Measurements from ENCODE around the gene FADD.

Gene FADD

DNA sequence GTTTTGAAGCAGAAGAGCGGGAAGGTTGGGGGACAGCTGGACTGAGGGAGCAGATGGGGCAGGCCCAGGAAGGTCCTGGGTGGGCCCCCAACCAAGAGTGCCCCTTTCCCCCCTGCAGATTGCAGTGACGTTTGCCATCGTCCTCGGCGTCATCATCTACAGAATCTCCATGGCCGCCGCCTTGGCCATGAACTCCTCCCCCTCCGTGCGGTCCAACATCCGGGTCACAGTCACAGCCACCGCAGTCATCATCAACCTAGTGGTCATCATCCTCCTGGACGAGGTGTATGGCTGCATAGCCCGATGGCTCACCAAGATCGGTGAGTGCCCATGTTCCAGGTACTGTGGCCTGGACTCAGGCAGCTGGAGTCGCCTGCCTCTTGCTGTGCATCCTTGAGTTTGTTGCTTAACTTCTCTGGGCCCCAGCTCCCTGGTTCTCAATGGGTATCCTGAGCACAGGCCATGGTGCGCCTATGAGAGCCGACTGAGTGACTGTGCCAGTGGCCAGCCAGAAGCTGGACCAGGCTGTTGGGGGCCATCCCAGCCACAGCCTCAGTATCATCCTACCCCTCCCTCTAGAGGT, 42.0 kb upstream of the FADD start:
- TF ChIP-seq, protein P1, sequence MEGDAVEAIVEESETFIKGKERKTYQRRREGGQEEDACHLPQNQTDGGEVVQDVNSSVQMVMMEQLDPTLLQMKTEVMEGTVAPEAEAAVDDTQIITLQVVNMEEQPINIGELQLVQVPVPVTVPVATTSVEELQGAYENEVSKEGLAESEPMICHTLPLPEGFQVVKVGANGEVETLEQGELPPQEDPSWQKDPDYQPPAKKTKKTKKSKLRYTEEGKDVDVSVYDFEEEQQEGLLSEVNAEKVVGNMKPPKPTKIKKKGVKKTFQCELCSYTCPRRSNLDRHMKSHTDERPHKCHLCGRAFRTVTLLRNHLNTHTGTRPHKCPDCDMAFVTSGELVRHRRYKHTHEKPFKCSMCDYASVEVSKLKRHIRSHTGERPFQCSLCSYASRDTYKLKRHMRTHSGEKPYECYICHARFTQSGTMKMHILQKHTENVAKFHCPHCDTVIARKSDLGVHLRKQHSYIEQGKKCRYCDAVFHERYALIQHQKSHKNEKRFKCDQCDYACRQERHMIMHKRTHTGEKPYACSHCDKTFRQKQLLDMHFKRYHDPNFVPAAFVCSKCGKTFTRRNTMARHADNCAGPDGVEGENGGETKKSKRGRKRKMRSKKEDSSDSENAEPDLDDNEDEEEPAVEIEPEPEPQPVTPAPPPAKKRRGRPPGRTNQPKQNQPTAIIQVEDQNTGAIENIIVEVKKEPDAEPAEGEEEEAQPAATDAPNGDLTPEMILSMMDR (IDR thresholded peaks at IDR 0.05; ENCODE audit: insufficient read depth, low read length, poor library complexity, severe bottlenecking) = no peak
- no peak for TF ChIP-seq EZH2phosphoT487 (conservative IDR thresholded peaks at IDR 0.05; ENCODE audit: low read length)
- Histone ChIP-seq H3F3A (ENCODE audit: insufficient read depth) (no peaks in the 10 kb centered on the region), H3K27me3 (ENCODE audit: low read length) (no peaks in the 10 kb centered on the region), H3K9me3 (ENCODE audit: insufficient read depth, low read length) (no peaks in the 10 kb centered on the region), H3K9ac (ENCODE audit: low read length) (no peak overlapping the region), H3K9me2 (replicated peaks; ENCODE audit: insufficient read depth, low read length) (no peaks in the 10 kb centered on the region), H3K27ac (ENCODE audit: low read depth, low read length) (no peak overlapping the region), H3K36me3 (ENCODE audit: low read length) (no peaks in the 10 kb centered on the region), H3K4me3 (ENCODE audit: insufficient read depth, low read length, poor library complexity, severe bottlenecking) (no peak overlapping the region), H2AFZ (ENCODE audit: low read depth, low read length, severe bottlenecking) (no peak overlapping the region), H3K4me2 (ENCODE audit: low read depth, low read length, poor library complexity, severe bottlenecking) (no peak overlapping the region), H3K79me2 (ENCODE audit: insufficient read depth, low read length) (no peaks in the 10 kb centered on the region), H4K20me1 (ENCODE audit: low read depth, low read length) (no peaks in the 10 kb centered on the region)

- no peaks in the 10 kb centered on the region for H3K79me2 ChIP-seq (ENCODE audit: insufficient read depth, low read length)
- no peaks in the 10 kb centered on the region for H3K9me3 ChIP-seq (ENCODE audit: insufficient read depth, low read length)
- H3K4me3 ChIP-seq (ENCODE audit: insufficient read depth, low read length, poor library complexity, severe bottlenecking) = no peak overlapping the region
- no peaks in the 10 kb centered on the region for H3K36me3 ChIP-seq (ENCODE audit: low read length)
- TF ChIP-seq, protein P1 (IDR thresholded peaks at IDR 0.05; ENCODE audit: insufficient read depth, low read length, poor library complexity, severe bottlenecking) = no peak
- TF ChIP-seq EZH2phosphoT487 (conservative IDR thresholded peaks at IDR 0.05; ENCODE audit: low read length) = no peak
- H3K9ac ChIP-seq (ENCODE audit: low read length) = no peak overlapping the region
- H3K4me2 ChIP-seq (ENCODE audit: low read depth, low read length, poor library complexity, severe bottlenecking) = no peak overlapping the region
- H4K20me1 ChIP-seq (ENCODE audit: low read depth, low read length) = no peaks in the 10 kb centered on the region
- no peaks in the 10 kb centered on the region for H3F3A ChIP-seq (ENCODE audit: insufficient read depth)
- H2AFZ ChIP-seq (ENCODE audit: low read depth, low read length, severe bottlenecking) = no peak overlapping the region
- H3K27me3 ChIP-seq (ENCODE audit: low read length) = no peaks in the 10 kb centered on the region
- no peak overlapping the region for H3K27ac ChIP-seq (ENCODE audit: low read depth, low read length)
- no peaks in the 10 kb centered on the region for H3K9me2 ChIP-seq (replicated peaks; ENCODE audit: insufficient read depth, low read length)
Measured at GRCh38 chr11:70164705-70165104, 38.4 kb upstream of the FADD start.

DNA sequence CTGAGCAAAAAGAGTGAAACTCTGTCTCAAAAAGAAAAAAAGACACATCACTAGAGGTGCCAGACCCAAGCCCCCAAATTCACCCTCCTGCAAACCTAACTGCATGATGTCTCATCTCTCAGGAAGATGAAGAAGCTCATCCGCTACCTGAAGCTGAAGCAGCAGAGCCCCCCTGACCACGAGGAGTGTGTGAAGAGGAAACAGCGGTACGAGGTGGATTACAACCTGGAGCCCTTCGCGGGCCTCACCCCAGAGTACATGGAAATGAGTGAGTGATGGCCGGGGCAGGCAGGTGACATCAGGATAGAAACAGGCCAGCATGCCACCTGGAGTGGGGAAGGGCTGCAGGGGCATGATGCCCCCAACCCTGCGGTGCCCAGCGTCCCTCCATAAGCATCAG, 36.0 kb upstream of the FADD start:
- no peak overlapping the region for H3K4me3 ChIP-seq (ENCODE audit: insufficient read depth, low read length, poor library complexity, severe bottlenecking)
- no peak overlapping the region for H3K27ac ChIP-seq (ENCODE audit: low read depth, low read length)
- no peak overlapping the region for H3K9ac ChIP-seq (ENCODE audit: low read length)
- TF ChIP-seq, protein P1 (IDR thresholded peaks at IDR 0.05; ENCODE audit: insufficient read depth, low read length, poor library complexity, severe bottlenecking) = no peak
- no peak for TF ChIP-seq EZH2phosphoT487 (conservative IDR thresholded peaks at IDR 0.05; ENCODE audit: low read length)
- H3K27me3 ChIP-seq (ENCODE audit: low read length) = no peaks in the 10 kb centered on the region
- H3K9me2 ChIP-seq (replicated peaks; ENCODE audit: insufficient read depth, low read length) = no peaks in the 10 kb centered on the region
- no peak overlapping the region for H3K4me2 ChIP-seq (ENCODE audit: low read depth, low read length, poor library complexity, severe bottlenecking)
- no peak overlapping the region for H2AFZ ChIP-seq (ENCODE audit: low read depth, low read length, severe bottlenecking)
- no peaks in the 10 kb centered on the region for H4K20me1 ChIP-seq (ENCODE audit: low read depth, low read length)
- H3K9me3 ChIP-seq (ENCODE audit: insufficient read depth, low read length) = no peaks in the 10 kb centered on the region
- H3F3A ChIP-seq (ENCODE audit: insufficient read depth) = no peaks in the 10 kb centered on the region
- H3K36me3 ChIP-seq (ENCODE audit: low read length) = no peaks in the 10 kb centered on the region
- H3K79me2 ChIP-seq (ENCODE audit: insufficient read depth, low read length) = no peaks in the 10 kb centered on the region
